WTC11 (cell line): ENCODE results near the gene ZBTB44. TPM values are rescaled to one million over a fixed set of nuclear protein-coding genes. Genes with fewer than 3 reads are reported as not detected.

ENCODE experiments used
- ATAC-seq: fragments of 200-7000 bp; cut with Tn5 transposase; 2 replicates; pipeline ENCODE4 v1.10.0; 2021; ENCODE audit warnings: mild to moderate bottlenecking, moderate library complexity
- CTCF ChIA-PET: fragments of 300-600 bp; sonication (Branson Sonifier 250); formaldehyde crosslinking; loops from one replicate; lab custom pipeline; 2021; ENCODE audit warnings: antibody characterized with exemption; lab: Charles Lee
- POLR2A ChIA-PET: fragments of 350-600 bp; sonication (Branson Sonifier 250); formaldehyde crosslinking; loops from one replicate; lab custom pipeline; 2021; ENCODE audit warnings: antibody characterized with exemption; lab: Charles Lee
- DNase-seq: peaks from one replicate; pipeline ENCODE4 v3.0.0; 2021; ENCODE audit warnings: low spot score
- H3K27ac Mint-ChIP-seq: 2 replicates; pipeline ENCODE4 v1.8.0; 2021; ENCODE audit warnings: mixed read lengths
- H3K27me3 Mint-ChIP-seq: 2 replicates; pipeline ENCODE4 v1.8.0; 2021; ENCODE audit warnings: low read depth, mild to moderate bottlenecking, moderate library complexity, mixed read lengths
- H3K36me3 Mint-ChIP-seq: 2 replicates; pipeline ENCODE4 v1.8.0; 2021; ENCODE audit warnings: mixed read lengths
- H3K4me1 Mint-ChIP-seq: 2 replicates; pipeline ENCODE4 v1.8.0; 2022; ENCODE audit warnings: mixed read lengths
- H3K4me3 Mint-ChIP-seq: 2 replicates; pipeline ENCODE4 v1.8.0; 2021; ENCODE audit warnings: mild to moderate bottlenecking, moderate library complexity, mixed read lengths
- H3K9me3 Mint-ChIP-seq: 2 replicates; pipeline ENCODE4 v1.8.0; 2021; ENCODE audit warnings: mixed read lengths
- ATF2 ChIP-seq: sonication (generic); formaldehyde crosslinking; IDR thresholded peaks from 2 replicates; pipeline ENCODE4 v1.8.1; 2022; ENCODE audit warnings: low read depth, missing genetic modification reagents, borderline replicate concordance
- E2F1 ChIP-seq: sonication (generic); formaldehyde crosslinking; IDR thresholded peaks from 2 replicates; pipeline ENCODE4 v1.8.0; 2022; ENCODE audit warnings: mild to moderate bottlenecking, missing genetic modification reagents
- E2F4 ChIP-seq: sonication (generic); formaldehyde crosslinking; IDR thresholded peaks from 2 replicates; pipeline ENCODE4 v1.8.1; 2022; ENCODE audit warnings: low read depth, mild to moderate bottlenecking, moderate library complexity, missing genetic modification reagents, borderline replicate concordance
- ETV6 ChIP-seq: sonication (generic); formaldehyde crosslinking; IDR thresholded peaks from 2 replicates; pipeline ENCODE4 v1.8.1; 2022; ENCODE audit warnings: mild to moderate bottlenecking, missing genetic modification reagents
- HMGXB4 ChIP-seq: sonication (generic); formaldehyde crosslinking; IDR thresholded peaks from 2 replicates; pipeline ENCODE4 v1.8.1; 2023; ENCODE audit warnings: mild to moderate bottlenecking, moderate library complexity, missing genetic modification reagents
- JAZF1 ChIP-seq: fragments of 250-450 bp; sonication (Bioruptor Pico); IDR thresholded peaks from 2 replicates; pipeline ENCODE4 v1.9.0; 2021; ENCODE audit warnings: moderate library complexity, mild to moderate bottlenecking, inconsistent platforms
- JUN ChIP-seq: sonication (generic); formaldehyde crosslinking; IDR thresholded peaks from 2 replicates; pipeline ENCODE4 v1.8.0; 2023; ENCODE audit warnings: mild to moderate bottlenecking, missing genetic modification reagents
- KAT7 ChIP-seq: sonication (generic); formaldehyde crosslinking; IDR thresholded peaks from 2 replicates; pipeline ENCODE4 v1.8.1; 2023; ENCODE audit warnings: missing genetic modification reagents, mild to moderate bottlenecking, borderline replicate concordance
- MXD4 ChIP-seq: fragments of 250-450 bp; sonication (Bioruptor Pico); IDR thresholded peaks from 2 replicates; pipeline ENCODE4 v1.8.0; 2021; ENCODE audit warnings: mild to moderate bottlenecking, moderate library complexity, borderline replicate concordance
- PREB ChIP-seq: sonication (generic); formaldehyde crosslinking; IDR thresholded peaks from 2 replicates; pipeline ENCODE4 v1.8.1; 2022; ENCODE audit warnings: mild to moderate bottlenecking, missing genetic modification reagents, moderate library complexity, borderline replicate concordance
- USF1 ChIP-seq: sonication (generic); formaldehyde crosslinking; IDR thresholded peaks from 2 replicates; pipeline ENCODE4 v1.8.0; 2022; ENCODE audit warnings: mild to moderate bottlenecking, missing genetic modification reagents
- ZNF281 ChIP-seq: sonication (generic); formaldehyde crosslinking; IDR thresholded peaks from 2 replicates; pipeline ENCODE4 v1.8.0; 2023; ENCODE audit warnings: mild to moderate bottlenecking, missing genetic modification reagents
- ZNF416 ChIP-seq: fragments of 250-450 bp; sonication (Bioruptor Pico); IDR thresholded peaks from 2 replicates; pipeline ENCODE4 v1.9.0; 2021; ENCODE audit warnings: mild to moderate bottlenecking, inconsistent platforms
- ZNF425 ChIP-seq: fragments of 250-450 bp; sonication (Bioruptor Pico); conservative IDR thresholded peaks from 2 replicates; pipeline ENCODE4 v1.9.0; 2021; ENCODE audit warnings: mild to moderate bottlenecking
- ZNF512 ChIP-seq: sonication (generic); formaldehyde crosslinking; IDR thresholded peaks from 2 replicates; pipeline ENCODE4 v1.8.1; 2022; ENCODE audit warnings: missing genetic modification reagents, borderline replicate concordance
- ZSCAN18 ChIP-seq: fragments of 250-450 bp; sonication (Bioruptor Pico); IDR thresholded peaks from 2 replicates; pipeline ENCODE4 v2.1.2; 2022; ENCODE audit warnings: mild to moderate bottlenecking, moderate library complexity
- total RNA-seq: library from RNA; stranded (reverse); gene quantifications from 3 replicates; pipeline ENCODE4 v1.2.3, GENCODE V29; 2021

The ZBTB44 gene
- total RNA-seq, 1 experiment from 2014 or later, result 107 TPM

GRCh38 chr11:130327716-130328115, 13.0 kb upstream of the ZBTB44 start (continued):
- no peak for TF ChIP-seq ZSCAN18 (CRISPR knock-in tag)
- TF ChIP-seq E2F4 (CRISPR knock-in tag), result no peak
- TF ChIP-seq MXD4 (CRISPR knock-in tag), result no peak
- TF ChIP-seq ZNF416 (CRISPR knock-in tag), result no peak
- no peak for TF ChIP-seq ATF2 (CRISPR knock-in tag)
- no peak for TF ChIP-seq E2F1
- no peak for TF ChIP-seq ZNF512 (CRISPR knock-in tag)
- no peak for TF ChIP-seq ZNF281
- TF ChIP-seq, all 79 proteins: peak for 0

- H3K4me1 Mint-ChIP-seq, result peaks cover 16% of the 10 kb centered on the region
- peaks cover 28% of the 10 kb centered on the region for H3K36me3 Mint-ChIP-seq
- DNase-seq (no peak), ATAC-seq (no peak)
- CTCF ChIA-PET, result no interaction called here
- H3K9me3 Mint-ChIP-seq, result peaks cover 37% of the 10 kb centered on the region
- no peaks in the 10 kb centered on the region for H3K27me3 Mint-ChIP-seq
- POLR2A ChIA-PET, result no interaction called here
- H3K27ac Mint-ChIP-seq, result no peak overlapping the region
- no peak for TF ChIP-seq ZNF425 (CRISPR knock-in tag)
- TF ChIP-seq JUN (CRISPR knock-in tag), result no peak
- no peak for TF ChIP-seq KAT7 (CRISPR knock-in tag)
- no peak for TF ChIP-seq PREB (CRISPR knock-in tag)
- TF ChIP-seq USF1, result no peak
- TF ChIP-seq HMGXB4 (CRISPR knock-in tag), result no peak
- no peak for TF ChIP-seq ETV6 (CRISPR knock-in tag)
- no peak for TF ChIP-seq JAZF1 (CRISPR knock-in tag)
- no peak overlapping the region for H3K4me3 Mint-ChIP-seq
Observed at GRCh38 chr11:130325691-130326090, 11.0 kb upstream of the ZBTB44 start.
